ENCODE data around the gene PRDM16.

The PRDM16 gene

DNA sequence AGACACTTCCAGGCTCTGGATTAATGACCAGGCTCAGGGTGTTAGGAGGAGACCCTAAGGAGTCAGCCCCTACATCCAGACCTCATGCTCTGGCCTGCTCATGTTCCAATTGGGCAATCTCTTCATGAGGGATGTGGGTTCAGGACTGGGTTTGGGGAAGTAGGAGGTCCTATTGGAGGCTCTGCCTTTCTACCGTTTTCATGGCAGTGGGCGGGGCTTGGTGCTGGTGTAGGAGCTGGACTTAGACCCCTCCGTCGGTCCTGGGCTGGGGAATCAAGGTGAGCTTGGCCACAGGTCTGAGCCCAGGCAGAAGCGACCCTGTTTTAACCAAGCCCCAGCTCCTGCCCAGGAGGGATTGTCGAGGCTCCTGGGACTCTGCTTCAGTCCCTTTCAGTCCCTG is 123.4 kb downstream of the PRDM16 start:
- no peak for DNase-seq

DNA sequence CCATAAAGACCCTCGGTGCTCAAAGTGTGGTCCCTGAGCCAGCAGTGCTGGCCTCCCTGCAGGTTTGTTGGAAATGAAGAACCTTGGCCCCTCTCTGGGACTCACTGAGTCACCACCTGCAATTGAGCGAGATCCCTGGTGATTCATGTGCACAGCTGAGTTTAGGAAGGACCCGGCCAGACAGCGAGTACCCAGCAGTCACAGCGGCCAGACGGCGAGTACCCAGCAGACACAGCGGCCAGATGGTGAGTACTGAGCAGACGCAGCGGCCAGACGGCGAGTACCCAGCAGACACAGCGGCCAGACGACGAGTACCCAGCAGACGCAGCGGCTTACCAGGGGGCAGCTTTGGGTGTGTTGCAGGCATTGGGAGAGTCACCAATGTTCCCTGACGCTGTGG is 123.8 kb downstream of the PRDM16 start:
- no peak for DNase-seq

DNA sequence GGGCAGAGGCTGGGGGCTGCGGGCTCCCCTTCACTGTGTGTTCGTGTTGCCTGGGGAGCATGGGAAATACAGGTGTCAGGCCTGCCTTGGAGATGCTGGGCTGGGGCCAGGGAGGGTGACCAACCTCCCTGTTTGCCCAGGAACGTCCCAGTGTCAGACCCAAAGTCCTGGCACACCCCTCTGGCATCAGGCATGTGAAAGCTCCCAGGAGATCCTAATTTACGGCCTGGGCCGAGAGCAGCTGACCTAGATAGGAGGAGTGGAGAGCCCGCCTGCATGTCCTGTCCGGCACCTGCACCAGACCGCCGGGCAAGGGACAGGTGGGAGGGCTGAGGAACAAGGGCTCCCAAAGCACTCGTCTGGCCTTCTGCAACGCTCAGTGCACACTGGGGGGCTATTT is 124.8 kb downstream of the PRDM16 start:
- DNase-seq = no peak

DNA sequence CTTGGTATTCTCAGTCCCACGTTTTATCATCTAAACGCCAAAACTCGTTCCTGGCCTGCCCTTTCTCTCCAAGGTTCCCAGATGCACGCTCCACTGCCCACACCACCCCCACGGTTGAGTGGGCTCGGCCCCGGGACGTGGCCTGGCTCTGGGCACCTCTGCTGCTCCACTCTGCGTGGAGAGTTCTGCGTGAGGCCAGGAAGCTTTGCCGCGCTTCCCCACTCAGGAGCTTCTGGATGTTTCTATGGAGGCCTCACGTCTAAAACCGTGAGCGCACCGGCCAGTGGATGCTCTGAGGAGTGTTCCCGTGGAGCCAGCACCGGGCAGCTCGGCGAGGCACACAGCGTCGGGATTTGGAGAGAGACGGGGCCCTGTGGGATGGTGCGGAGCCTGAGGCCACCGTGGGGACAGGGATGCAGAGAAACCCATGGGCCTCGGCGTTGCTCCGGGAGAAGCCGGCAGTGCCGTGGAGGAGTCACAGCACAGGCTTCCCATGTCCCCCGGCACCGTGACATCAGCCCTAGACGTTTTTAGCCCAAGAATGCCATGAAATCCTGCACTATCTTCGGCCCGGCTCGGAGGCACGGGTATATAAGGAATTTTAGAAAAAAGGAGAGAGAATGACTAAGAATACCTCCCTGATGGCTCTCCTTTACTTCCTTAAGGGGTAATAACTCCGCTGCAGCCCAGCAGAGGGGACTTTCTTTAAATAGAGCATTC is 125.9 kb downstream of the PRDM16 start:
- no peak for DNase-seq

DNA sequence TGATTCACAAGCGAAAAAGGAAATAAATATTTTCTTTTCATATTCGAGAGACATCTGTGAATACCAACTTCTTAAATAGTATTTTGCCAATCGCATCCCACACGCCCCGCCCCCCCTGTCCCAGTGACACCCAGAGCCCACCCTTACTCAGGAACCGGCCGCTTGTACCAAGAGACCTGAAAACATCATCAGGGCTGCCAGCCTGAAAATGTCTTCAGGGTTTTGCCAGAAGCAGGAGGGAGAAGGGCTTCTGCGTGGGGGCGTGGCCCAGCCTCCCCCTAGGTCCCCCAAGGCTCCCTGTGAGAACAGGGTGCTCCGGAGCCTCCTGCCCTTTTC is 126.4 kb downstream of the PRDM16 start:
- no peak for DNase-seq

DNA sequence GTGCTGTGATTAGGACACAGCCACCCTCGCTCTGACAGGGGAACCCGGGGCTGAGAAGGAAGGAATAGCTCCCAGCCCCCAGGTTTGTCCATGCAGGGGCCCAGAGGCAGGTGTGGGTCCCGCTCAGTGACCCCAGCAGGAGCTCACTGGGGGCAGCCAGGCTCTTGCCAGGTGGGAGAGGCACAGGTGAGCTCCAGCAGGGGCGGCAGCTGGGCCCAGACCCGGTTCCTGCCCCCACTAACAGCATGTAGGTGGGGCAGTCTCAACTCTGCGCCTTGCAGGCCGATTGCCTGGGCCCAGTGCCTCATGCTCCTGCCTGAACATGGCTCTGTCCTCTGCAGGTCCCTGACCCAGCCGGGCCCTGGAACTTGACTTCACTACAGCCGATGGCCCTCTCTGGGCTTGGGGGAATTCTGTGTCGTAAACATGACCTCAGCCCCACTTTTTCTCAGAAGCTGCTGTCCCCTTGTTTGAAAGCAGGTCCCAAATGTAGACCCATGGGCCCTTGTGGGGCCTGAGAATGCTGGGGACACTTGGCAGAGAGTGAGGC is 127.0 kb downstream of the PRDM16 start:
- DNase-seq = no peak

DNA sequence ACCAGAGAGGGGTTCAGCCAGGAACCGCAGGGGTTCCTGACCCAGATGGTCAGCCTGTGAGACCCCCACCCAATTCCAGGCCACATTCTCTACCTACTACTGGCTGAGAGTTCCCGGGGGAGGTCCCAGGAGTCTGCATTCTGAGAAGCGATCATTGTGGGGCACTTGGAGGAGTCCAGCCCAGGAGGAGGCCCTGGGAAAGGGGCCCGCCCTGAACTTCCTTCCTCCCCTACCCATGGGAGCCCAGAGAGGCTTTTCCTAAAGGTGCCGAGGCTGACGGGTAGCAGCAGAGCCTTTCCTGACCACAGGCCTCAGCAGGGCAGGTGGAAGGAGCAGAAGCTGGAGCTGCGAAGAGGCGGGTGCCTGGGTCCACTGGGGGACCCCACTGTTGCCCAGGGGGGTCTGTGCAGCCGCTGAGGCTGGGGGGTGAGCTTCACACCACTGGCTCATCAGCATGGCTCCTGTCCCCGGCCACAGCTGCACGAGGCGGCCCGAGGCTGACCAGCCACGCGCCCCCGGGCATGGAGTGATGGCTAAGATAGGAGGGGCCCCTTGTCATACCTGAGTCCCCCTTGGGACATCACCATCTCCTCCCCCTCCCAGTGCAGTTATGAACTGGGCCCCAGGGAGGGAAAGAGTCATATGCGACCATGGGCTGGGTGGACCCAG is 127.7 kb downstream of the PRDM16 start:
- DNase-seq = no peak

DNA sequence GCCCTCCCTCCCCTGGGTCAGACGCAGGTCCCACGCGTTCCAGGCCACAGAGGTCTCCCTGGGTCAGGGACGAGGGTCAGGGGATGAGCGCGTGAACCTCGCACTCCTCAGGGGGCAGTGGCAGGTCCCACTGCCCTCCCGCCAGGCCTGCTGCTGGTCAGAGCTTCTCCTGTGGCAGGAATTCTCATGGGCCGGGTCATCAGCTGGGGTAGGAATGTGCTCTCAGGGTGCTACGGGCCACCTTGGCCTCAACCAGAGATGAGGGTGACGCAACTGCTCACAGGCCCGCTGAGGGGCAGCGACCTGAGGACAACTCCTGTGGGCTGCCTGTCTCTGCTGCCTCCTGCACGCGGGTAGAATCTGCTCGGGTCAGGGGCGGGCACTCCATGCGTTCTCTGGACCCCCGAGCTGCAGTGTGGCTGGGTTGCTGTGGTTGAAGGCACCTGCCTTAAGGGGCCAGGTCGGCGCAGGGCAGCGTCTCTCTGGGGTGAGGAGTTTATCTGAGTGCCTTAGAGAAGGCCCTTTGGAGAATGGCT is 128.8 kb downstream of the PRDM16 start:
- DNase-seq = no peak

DNA sequence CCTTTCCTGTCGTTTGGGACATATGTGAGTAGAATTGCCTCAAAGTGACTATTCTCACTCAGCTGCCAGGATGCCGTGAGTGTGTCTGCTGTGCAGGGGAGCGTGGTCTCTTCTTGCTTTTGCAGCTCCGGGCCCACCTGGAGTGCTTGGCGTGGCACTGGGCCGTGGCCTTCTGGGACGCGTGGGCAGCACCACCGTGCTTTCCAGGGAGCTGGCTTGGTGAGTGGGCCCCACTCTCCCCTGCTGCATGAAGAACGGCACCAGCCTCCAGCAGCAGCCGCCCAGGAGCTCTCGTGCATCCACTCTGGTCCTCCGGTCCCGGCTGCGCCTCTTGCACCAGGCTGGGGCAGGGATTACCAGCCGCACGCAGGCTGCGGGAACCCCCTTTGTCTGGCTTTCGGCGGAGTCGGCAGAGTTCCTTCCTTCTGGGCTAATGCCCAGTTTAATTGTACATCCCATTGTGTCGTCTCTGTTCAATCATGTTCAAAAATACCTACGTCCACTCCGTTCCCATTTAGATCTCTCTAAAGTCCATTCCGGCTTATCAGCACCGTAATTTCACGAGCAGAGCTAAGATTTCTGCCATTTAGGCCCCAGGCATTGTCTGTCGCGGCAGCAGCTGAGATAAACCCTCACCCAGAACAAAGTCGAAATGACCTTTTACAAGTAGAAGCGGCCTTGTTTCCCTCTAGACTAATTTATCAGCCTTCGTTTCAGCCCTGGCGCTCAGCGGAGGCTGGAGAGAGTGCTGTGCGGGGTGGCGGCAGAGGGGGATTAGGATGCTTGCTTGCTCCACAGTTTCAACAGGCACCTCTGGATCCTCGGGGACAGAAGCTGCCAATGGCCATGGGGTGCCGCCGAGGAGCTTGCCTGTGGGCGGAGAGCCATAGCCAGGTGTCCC is 129.6 kb downstream of the PRDM16 start:
- DNase-seq = no peak

DNA sequence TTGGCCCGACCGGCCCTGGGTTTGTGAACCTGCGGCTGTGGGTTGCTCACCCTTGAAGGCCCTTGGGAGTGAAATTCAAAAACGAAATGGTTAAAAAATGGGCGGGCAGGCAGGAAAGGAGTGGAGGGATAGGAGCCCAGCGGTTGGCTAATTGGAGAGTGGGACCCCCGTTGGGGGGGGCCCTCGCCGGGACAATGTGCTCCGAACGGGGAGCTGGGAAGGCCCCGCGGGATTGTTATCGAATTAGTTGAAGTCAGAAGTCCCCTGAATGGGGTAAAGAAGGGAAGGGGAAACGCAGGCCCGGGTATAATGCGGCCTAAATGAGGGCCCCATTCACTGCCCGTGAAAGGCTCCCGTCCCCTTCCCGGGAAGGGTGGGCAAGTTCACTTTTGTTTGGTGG is 135.7 kb downstream of the PRDM16 start:
- no peak for DNase-seq

DNA sequence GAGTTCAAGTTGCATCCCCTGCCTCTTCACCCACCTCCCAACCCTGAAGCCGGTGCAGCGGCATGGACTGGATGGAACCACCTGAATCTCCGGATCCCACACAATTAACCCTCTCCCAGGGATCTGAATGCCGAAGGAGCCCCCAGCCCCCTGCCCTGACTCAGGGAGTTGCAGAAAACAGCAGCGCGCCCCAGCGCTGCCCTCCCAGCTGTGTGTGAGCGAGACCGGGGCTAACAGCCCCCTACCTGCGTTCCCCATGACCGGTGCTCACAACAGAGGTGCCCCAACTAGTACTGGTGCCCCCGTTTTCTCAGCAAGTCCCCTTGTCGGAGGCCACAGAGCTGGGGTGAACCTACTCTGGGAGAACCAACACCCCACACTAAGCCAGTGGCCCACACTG is 136.8 kb downstream of the PRDM16 start:
- DNase-seq = no peak

DNA sequence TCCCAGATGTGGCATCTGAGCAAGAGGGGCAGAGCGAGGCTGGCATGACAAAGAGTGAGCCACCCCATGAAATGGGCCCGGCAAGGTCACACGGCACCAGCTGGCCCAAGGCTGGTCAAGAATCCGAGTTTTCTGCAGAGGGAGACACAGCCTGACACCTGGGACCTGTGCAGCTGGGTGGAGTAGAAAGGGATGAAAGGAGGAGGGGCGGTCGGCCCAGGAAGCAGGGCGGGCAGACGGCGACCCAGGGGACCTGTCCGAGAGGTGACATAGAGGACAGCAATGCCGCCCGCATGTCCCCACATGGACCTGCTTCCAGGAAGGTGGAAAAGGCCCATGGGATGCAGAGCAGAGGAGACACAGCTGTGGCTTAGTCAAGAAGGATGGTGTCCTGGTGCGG is 137.7 kb downstream of the PRDM16 start:
- no peak for DNase-seq

DNA sequence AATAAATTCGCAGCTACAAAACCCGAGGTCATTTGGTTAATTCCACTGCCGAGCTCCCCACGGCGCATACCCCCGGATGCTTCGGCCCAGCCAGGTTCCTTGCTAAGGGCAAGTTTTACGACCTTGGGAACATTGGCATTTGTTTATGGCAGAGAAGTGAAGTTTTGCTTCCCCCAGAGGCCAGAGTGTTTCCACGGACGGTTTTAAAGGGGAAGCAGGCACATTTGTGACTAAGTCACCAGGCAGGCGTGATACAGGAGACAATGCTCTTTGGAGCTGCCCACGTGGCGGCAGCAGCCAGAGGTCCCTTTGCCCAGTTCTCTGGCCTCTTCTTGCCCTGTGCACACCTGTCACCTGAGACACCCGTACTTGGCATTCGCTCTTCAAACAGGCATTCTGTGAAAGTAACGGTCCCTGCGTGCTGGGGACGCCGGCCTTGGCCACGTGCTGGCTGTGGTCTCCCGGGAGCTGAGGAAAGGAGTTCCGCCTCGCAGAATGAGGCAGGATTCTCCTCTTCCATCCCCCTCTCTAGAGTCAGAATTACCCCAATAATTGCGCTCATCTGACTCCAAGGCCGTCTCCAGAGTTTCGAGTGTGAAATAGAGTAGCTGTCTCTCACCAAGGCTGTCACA is 138.3 kb downstream of the PRDM16 start:
- DNase-seq = no peak

DNA sequence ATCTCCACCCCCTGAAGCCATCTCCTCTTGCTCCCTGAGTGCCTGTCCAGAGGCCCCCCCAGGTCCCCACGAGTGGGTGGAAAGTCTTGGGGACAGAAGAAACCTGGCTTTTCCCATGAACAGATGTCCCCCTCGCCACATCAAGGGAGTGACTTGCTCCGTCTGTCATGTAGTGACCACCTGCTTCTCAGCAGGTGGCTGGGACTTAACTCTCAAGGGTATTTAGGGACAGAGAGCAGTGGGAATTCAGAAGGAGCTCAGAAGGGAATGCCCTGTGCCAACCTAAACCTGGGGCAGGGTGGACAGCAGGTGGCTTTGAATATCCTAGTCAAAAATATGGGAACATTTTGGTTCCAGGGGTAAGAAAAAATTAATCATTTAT is 139.8 kb downstream of the PRDM16 start:
- no peak for DNase-seq

DNA sequence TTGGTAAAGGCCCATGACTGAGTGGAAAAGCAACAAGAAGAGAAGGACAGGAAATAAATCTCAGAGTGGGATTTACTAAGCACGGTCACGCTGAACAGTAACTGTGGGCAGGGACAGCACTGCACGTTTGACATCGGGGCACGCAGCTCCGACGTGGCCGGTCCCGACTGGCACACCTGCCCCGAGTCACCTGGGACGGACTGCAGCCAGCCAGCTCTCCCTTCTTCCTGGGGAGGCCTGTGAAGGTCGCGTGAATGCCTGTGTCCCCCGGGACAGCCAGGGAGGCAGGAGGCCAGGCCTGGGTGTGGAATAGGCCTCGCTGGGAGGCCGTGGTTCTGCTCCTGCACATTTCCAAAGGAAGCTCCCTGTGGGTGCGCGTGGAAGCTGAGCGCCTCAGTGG is 140.2 kb downstream of the PRDM16 start:
- no peak for DNase-seq

DNA sequence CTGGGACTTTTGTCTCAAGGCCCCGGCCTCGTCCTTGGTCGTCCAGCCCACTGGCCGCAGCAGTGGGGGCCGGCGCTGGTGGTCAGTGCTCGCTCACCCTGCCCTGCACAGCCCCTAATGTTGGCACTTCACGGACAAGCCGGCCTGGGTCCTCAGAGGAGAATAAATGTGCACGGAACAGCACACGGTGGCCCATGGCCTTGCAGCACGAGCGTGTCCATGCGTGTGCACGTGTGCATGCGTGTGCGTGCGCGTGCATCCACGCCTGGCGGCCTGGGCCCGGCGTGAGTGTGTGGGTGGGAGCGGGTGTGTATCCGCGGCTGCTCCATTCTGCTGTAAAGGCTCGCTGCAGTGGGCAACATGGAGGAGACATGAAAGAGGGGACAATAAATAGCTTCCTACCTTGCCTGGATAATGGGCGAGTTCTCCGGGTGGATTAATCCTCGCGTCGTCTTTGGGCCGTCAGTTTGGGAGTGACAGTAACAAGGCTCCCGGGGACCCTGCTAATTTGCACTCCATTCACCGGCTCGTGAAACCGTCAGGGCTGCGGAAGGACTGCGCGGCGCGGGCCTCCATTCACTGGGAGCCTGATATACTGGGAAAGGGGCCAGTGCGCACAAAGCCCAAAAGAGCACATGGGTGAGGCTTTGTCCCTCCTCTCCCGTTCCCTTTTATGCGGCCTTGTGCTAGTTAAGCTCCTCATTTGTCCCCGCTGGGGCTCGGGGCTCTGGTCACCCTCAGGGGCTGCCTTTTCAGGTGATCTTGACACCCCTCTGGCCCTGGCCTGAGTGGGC is 142.8 kb downstream of the PRDM16 start:
- DNase-seq = no peak

DNA sequence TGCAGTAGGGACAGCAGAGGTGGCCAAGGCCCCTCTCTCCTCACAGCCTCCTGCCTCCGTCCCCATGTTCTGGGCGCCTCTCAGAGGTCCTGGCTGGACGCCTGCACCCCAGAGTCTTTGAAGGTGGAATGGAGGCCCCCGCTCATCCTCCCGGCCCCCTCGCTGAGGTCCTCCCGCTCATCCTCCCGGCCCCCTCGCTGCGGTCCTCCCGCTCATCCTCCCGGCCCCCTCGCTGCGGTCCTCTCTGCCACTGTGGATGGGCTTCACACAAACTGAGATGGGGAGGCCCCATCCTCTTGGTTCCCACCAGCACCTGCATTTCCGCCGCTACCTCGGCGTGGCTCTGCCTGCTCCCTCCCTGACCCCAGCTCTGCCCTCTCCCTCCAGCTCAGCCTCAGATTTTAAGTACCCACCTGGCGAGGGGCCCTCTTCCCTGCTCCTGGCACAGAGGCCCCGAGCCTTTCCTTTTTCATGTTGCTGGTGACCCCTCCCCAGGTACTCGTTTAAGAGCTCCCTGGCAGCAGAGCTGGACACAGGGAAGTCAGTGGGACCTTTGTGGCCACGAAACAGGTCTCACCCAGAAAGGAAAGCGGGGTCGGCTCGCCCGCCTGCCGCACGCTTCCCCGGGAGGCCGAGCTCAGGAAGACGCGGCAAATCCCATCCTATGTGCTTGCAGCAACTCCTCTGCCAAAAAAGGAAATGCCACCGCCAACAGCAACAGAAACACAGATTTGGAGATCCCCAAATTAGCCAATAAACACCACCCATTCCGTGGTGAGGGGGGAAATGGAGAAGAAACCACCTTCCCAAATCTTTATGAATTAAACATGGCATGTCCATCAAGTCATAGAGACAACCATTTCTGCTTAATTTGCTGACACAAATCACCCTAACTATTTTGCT is 143.7 kb downstream of the PRDM16 start:
- no peak for DNase-seq

DNA sequence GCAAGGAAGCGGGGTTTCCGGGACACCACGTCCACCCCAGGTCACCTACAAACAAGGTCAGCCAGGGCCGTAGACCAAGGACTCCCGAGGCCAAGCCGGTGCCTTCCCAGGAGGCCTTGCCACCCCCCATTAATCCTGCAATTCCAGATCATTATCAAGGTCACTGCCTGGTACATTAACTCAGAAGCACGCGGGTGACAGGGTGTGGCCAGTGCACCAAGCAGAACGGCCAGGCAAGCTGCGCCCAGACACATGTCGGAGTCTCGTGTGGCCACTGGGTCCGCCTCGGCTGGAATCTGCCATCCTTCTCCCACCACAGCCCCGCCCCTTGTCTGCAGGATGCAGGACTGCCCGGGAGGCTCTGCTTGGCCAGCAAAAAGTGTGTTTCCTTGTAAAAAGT is 144.7 kb downstream of the PRDM16 start:
- DNase-seq = no peak

DNA sequence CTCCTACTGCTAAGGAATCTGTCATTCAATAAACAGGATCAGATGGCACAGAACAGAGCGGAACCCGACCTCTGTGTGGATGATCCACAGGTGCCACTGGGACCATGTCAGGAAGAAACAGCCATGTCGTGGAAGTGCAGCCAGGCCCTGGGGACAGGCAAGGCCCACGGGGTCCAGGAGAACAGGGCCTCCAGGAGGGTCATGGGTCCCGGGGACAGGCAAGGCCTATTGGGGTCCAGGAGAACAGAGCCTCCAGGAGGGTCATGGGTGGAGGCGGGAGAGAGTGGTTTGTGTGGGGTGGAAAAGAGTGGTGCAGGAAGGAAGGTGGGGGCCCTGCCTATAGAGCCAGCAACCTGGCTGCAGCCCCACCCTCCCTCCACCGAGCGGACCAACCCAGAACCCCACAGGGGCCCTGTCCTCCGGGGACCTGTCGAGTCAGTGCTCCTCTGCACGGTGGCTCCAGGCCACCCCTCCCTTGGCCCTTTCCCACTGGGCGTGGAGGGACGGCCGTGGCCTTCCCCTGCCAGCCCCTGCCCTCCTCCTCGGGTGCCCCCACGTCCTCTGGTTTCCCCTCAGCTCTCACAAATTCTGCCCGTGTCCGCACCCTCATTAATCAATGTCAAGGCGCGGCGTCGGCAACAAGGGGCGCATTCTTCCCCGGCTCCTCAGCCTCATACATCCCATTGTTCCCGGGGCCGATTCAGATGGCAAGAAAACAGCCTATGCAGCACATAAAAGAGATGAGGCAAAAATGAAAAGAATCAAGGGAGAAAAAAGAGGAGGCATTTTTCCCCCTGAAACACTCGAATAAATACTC is 146.4 kb downstream of the PRDM16 start:
- no peak for DNase-seq

DNA sequence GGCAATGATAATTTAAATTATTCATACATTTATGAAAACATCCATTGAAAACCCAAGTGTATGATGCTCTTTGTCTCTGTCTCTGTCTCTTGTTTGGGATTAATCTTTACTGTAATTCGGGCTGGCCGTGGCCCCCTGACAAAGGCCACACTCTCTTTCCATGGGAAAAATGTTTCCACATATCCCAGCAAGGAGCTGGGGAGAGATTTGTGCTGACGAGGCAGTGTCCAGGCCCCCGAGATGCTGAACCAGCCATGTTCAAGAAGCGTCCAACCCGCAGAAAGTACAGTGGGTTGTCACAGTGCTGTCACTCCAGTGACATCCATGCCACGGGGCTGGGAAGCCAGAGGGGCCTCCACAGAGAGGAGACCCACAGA is 147.0 kb downstream of the PRDM16 start:
- no peak for DNase-seq
